Stimulated activated naive CD8-positive, alpha-beta T cell treated with anti-CD3 and anti-CD28 coated beads, Interleukin-15, Interleukin-2, amounts not matched to agents 100 ng/mL and 50 ng/mL, for 24 hours (primary cell): Measurements from ENCODE around the gene TMEM235.
"Not testable (repeated sequence)": the region's sequence is repeated elsewhere in the genome, so short reads cannot be mapped to it uniquely, and the experiment has no call there.

Experiments
- H3K27ac Mint-ChIP-seq: one replicate; pipeline ENCODE4 v1.8.0; 2021; ENCODE audit warnings: mild to moderate bottlenecking, mixed read lengths
- H3K27me3 Mint-ChIP-seq: one replicate; pipeline ENCODE4 v1.8.0; 2021; ENCODE audit warnings: mixed read lengths
- H3K36me3 Mint-ChIP-seq: one replicate; pipeline ENCODE4 v1.8.0; 2021; ENCODE audit warnings: low read depth, mixed read lengths
- H3K4me1 Mint-ChIP-seq: one replicate; pipeline ENCODE4 v1.8.0; 2021; ENCODE audit warnings: low read depth, mixed read lengths
- H3K4me3 Mint-ChIP-seq: one replicate; pipeline ENCODE4 v1.8.0; 2021; ENCODE audit warnings: mild to moderate bottlenecking, mixed read lengths
- H3K9me3 Mint-ChIP-seq: one replicate; pipeline ENCODE4 v1.8.0; 2021; ENCODE audit warnings: mixed read lengths

Gene TMEM235

GRCh38 chr17:78227455-78227916, 3.9 kb upstream of the TMEM235 start:
- peaks cover 4% of the 10 kb centered on the region for H3K4me1 Mint-ChIP-seq
- H3K27me3 Mint-ChIP-seq: peaks cover 23% of the 10 kb centered on the region
- peaks cover 28% of the 10 kb centered on the region for H3K36me3 Mint-ChIP-seq
- H3K4me3 Mint-ChIP-seq: no peak overlapping the region
- no peaks in the 10 kb centered on the region for H3K9me3 Mint-ChIP-seq
- H3K27ac Mint-ChIP-seq: no peak overlapping the region

DNA sequence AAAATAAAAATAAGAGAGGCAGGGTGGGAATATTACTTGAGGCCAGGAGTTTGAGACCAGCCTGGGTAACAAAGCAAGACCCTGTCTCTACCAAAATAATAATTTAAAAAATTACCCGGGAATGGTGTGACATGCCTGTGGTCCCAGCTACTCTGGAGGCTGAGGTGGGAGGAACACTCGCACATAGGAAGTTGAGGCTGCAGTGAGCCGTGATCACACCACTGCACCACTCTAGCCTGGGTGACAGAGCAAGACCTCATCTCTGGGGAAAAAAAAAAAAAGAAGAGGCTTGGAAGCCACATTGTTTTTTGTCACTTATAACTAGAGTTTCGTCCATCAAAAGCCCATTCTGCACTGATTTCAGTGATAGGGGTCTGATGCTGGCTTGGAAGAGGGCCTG, 3.3 kb upstream of the TMEM235 start:
- H3K36me3 Mint-ChIP-seq: peaks cover 21% of the 10 kb centered on the region
- H3K4me3 Mint-ChIP-seq: no peak overlapping the region
- H3K9me3 Mint-ChIP-seq: no peaks in the 10 kb centered on the region
- H3K27ac Mint-ChIP-seq: no peak overlapping the region
- peaks cover 30% of the 10 kb centered on the region for H3K27me3 Mint-ChIP-seq
- H3K4me1 Mint-ChIP-seq: peaks cover 8% of the 10 kb centered on the region

GRCh38 chr17:78230252-78230962, 1.0 kb upstream of the TMEM235 start:
- H3K4me1 Mint-ChIP-seq: peaks cover 8% of the 10 kb centered on the region
- H3K27me3 Mint-ChIP-seq: peaks cover 31% of the 10 kb centered on the region
- no peak overlapping the region for H3K27ac Mint-ChIP-seq
- H3K9me3 Mint-ChIP-seq: no peaks in the 10 kb centered on the region
- H3K36me3 Mint-ChIP-seq: no peaks in the 10 kb centered on the region
- no peak overlapping the region for H3K4me3 Mint-ChIP-seq

GRCh38 chr17:78231991-78232858, 794 bp downstream of the TMEM235 start:
- Mint-ChIP-seq H3K36me3 (no peaks in the 10 kb centered on the region), H3K27ac (no peak overlapping the region), H3K9me3 (no peaks in the 10 kb centered on the region), H3K4me3 (no peak overlapping the region), H3K4me1 (peaks cover 8% of the 10 kb centered on the region), H3K27me3 (peaks cover 31% of the 10 kb centered on the region)

- H3K9me3 Mint-ChIP-seq: no peaks in the 10 kb centered on the region
- peaks cover 8% of the 10 kb centered on the region for H3K4me1 Mint-ChIP-seq
- no peak overlapping the region for H3K4me3 Mint-ChIP-seq
- H3K27ac Mint-ChIP-seq: no peak overlapping the region
- H3K36me3 Mint-ChIP-seq: no peaks in the 10 kb centered on the region
- H3K27me3 Mint-ChIP-seq: peaks cover 26% of the 10 kb centered on the region
These were observed 1.4 kb downstream of the TMEM235 start for GRCh38 chr17:78232859-78233173.

GRCh38 chr17:78233678-78234077, 2.2 kb downstream of the TMEM235 start:
- Mint-ChIP-seq H3K4me1 (peaks cover 8% of the 10 kb centered on the region), H3K4me3 (no peak overlapping the region), H3K9me3 (no peaks in the 10 kb centered on the region), H3K27me3 (peaks cover 26% of the 10 kb centered on the region), H3K27ac (no peak overlapping the region), H3K36me3 (no peaks in the 10 kb centered on the region)

DNA sequence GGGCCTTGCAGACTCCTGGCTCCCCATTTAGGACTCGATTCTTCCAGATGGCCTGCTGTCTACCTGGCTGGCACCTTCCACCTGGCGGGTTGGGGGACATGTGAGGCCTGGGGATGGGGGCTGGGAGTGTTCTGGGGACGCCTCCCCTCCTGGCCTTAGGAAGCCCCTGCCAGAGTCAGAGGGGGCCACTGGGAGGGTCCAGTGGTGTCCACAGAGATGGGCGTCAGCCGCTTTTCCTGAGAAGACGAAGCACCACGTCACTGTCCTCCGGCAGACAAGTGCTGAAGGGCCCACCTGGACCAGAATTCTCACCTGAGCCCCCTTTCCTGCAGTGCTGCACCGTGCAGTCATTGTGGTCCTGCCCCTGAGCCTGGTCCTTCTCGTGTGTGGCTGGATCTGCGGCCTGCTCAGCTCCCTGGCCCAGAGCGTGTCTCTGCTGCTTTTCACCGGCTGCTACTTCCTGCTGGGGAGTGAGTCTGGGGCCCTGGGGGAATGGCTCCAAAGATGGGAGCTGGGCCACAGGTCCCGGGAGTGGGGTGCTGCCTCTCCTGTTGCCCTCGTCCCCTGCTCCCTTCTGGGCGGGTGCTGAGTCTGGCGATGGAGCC, 2.9 kb downstream of the TMEM235 start:
- H3K4me3 Mint-ChIP-seq: no peak overlapping the region
- no peaks in the 10 kb centered on the region for H3K36me3 Mint-ChIP-seq
- peaks cover 8% of the 10 kb centered on the region for H3K4me1 Mint-ChIP-seq
- H3K27me3 Mint-ChIP-seq: peaks cover 26% of the 10 kb centered on the region
- H3K9me3 Mint-ChIP-seq: no peaks in the 10 kb centered on the region
- H3K27ac Mint-ChIP-seq: no peak overlapping the region

DNA sequence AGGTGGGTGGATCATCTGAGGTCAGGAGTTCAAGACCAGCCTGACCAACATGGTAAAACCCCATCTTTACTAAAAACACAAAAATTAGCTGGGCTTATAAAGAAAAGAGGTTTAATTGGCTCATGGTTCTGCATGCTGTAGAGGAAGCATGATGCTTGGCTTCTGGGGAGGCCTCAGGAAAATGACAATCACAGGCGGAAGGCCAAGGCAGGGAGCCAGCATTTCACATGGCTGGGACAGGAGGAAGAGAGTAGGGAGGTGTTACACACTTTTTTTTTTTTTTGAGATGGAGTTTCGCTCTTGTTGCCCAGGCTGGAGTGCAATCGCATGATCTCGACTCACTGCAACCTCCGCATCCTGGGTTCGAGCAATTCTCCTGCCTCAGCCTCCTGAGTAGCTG, 3.6 kb downstream of the TMEM235 start:
- not testable (repeated sequence) for H3K27ac Mint-ChIP-seq, H3K9me3 Mint-ChIP-seq, H3K4me3 Mint-ChIP-seq, H3K36me3 Mint-ChIP-seq, H3K4me1 Mint-ChIP-seq
- peaks cover 26% of the 10 kb centered on the region for H3K27me3 Mint-ChIP-seq

DNA sequence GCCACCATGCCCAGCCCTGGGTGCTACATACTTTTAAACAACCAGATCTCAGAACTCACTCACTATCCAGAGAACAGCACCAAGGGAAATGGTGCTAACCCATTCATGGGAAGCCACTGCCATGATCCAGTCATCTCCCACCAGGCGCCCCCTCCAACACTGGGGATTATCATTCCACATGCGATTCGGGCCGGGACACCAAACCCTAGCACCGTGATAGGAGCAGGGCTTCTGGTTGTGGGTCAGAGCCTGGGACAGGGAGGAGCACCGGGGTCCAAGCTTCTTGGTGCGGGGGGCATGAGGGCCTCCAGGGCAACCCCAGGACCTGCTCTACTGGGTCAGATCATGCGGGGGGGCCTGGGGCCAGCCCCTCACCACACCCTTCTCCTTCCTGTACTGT, 4.5 kb downstream of the TMEM235 start:
- no peaks in the 10 kb centered on the region for H3K36me3 Mint-ChIP-seq
- no peak overlapping the region for H3K27ac Mint-ChIP-seq
- no peak overlapping the region for H3K4me3 Mint-ChIP-seq
- no peaks in the 10 kb centered on the region for H3K9me3 Mint-ChIP-seq
- peaks cover 20% of the 10 kb centered on the region for H3K27me3 Mint-ChIP-seq
- H3K4me1 Mint-ChIP-seq: peaks cover 5% of the 10 kb centered on the region

DNA sequence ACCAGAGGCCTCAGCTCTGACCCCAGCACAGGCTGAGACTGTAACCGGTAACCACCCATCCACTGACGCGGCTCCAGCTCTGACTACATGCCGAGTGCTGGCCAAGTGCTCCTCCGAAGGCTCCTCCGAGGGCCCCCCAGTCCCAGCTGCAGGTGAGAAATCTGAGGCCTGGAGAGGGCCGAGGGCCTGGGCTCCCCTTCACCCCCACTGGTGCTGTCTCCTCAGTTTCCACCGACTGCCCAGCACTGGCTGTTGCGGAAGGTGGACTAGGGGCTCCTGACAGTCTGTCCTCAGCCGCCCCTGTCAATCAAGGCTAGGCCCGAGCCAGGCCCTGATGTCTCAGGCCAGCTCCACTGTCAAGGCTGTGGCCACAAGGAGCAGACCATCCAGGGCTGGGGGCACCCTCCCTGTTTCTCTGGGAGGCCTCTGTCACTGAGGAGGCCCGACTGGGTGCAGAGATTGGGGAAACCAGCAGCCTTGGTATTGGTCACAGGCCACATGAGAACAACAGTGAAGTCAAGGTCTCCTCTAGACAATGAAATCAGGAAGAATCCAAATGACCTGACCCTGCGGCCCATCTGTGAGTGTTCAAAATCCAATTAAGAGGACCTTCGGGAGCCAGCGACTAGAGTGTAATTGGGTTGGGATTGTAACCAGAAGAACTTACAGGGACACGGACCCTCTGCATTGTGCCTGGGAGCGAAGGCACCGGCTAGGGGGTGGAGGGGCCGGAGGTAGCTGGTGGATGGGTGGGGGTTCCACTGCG, 5.1 kb downstream of the TMEM235 start:
- Mint-ChIP-seq H3K36me3 (no peaks in the 10 kb centered on the region), H3K27ac (no peak overlapping the region), H3K9me3 (no peaks in the 10 kb centered on the region), H3K4me3 (no peak overlapping the region), H3K4me1 (peaks cover 4% of the 10 kb centered on the region), H3K27me3 (peaks cover 14% of the 10 kb centered on the region)

DNA sequence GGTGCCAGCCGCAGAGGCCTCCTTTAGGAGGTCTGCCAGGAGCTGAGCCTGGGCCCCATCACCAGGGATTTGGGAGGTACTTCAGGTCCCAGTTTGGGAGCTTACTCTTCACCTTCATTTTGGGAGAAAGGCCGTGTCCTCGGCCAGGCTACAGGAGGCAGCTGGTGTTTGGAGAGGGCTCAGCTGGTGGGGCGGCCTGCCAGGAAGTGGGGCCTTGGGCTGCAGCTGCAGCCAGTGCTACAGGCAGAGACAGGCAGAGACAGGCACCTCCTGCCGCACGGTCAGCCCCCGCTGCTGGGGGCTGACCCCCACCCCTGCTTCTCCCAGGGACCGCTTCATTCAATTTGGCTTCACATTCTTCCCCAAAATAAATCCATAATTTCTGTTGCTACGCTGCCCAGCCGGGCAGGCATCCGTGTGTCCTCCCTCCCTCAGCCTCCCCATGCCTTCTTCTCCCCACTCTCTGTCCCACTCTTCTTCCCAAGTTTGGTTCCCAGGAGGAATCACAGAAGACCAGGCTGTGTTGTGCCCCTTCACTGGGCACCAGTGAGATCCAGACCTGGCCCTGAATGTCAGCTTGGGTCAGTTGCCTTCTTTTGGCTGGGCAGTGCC, 6.1 kb downstream of the TMEM235 start:
- Mint-ChIP-seq H3K36me3 (no peaks in the 10 kb centered on the region), H3K27me3 (peaks cover 7% of the 10 kb centered on the region), H3K4me3 (no peak overlapping the region), H3K9me3 (no peaks in the 10 kb centered on the region), H3K27ac (no peak overlapping the region), H3K4me1 (peaks cover 5% of the 10 kb centered on the region)

GRCh38 chr17:78238823-78239488, 7.5 kb downstream of the TMEM235 start:
- Mint-ChIP-seq H3K4me3 (no peak overlapping the region), H3K4me1 (peaks cover 3% of the 10 kb centered on the region), H3K27ac (no peak overlapping the region), H3K27me3 (no peaks in the 10 kb centered on the region), H3K9me3 (no peaks in the 10 kb centered on the region), H3K36me3 (no peaks in the 10 kb centered on the region)

- no peak overlapping the region for H3K27ac Mint-ChIP-seq
- no peaks in the 10 kb centered on the region for H3K27me3 Mint-ChIP-seq
- no peaks in the 10 kb centered on the region for H3K36me3 Mint-ChIP-seq
- no peak overlapping the region for H3K4me3 Mint-ChIP-seq
- peaks cover 3% of the 10 kb centered on the region for H3K4me1 Mint-ChIP-seq
- H3K9me3 Mint-ChIP-seq: no peaks in the 10 kb centered on the region
These were observed 8.1 kb downstream of the TMEM235 start for GRCh38 chr17:78239489-78239931.
